Endothelial cell of umbilical vein (primary cell): ENCODE measurements around the gene CNTNAP4. TPM values are rescaled to one million over a fixed set of nuclear protein-coding genes. Genes with fewer than 3 reads are reported as not detected.

Experiments used
- BruUV-seq: library from RNA; stranded (reverse); fragments of 400-500 nt; replicated peaks from 2 replicates; lab custom pipeline; 2021; lab: Mats Ljungman, UMichigan
- CTCF ChIA-PET: fragments of 300-600, 350-600 bp; sonication (Branson Sonifier 250); formaldehyde crosslinking; loops from one replicate; lab custom pipeline; 2021; ENCODE audit warnings: antibody characterized with exemption, inconsistent platforms; lab: Charles Lee
- POLR2A ChIA-PET: fragments of 300-600, 350-600 bp; sonication (Branson Sonifier 250); formaldehyde crosslinking; loops from one replicate; lab custom pipeline; 2021; ENCODE audit warnings: antibody characterized with exemption, inconsistent platforms; lab: Charles Lee
- DNase-seq: peaks from one replicate; pipeline ENCODE4 v3.0.0-alpha.2; 2011; ENCODE audit warnings: low read depth, low spot score
- FAIRE-seq: peaks from 2 replicates; lab custom pipeline; 2011; peaks lifted over from hg19 to GRCh38; lab: Jason Lieb, UNC
- H2AFZ ChIP-seq: 2 replicates; pipeline ENCODE4 v1.6.0; 2012; ENCODE audit warnings: low read depth, low read length, control low read depth, inconsistent platforms
- H3K27ac ChIP-seq: 2 replicates; pipeline ENCODE4 v1.5.1; 2011; ENCODE audit warnings: low read depth, mild to moderate bottlenecking, control low read depth, low read length, moderate library complexity; ENCODE audit not compliant: insufficient read depth
- H3K27me3 ChIP-seq, 2 experiments: 2 replicates each; pipeline versions ENCODE4 v1.6.0 to v1.6.1; 2011; ENCODE audit warnings: low read length in 2 of 2, mixed read lengths in 1 of 2; ENCODE audit not compliant: control insufficient read depth in 2 of 2, insufficient read depth in 2 of 2
- H3K36me3 ChIP-seq, 2 experiments: 2 replicates in 1 of 2; 3 replicates in 1 of 2; pipeline ENCODE4 v1.5.1; 2011; ENCODE audit warnings: low read length in 2 of 2, mild to moderate bottlenecking in 1 of 2, moderate library complexity in 1 of 2; ENCODE audit not compliant: control insufficient read depth in 2 of 2, insufficient read depth in 2 of 2; ENCODE audit errors: extremely low read depth in 1 of 2
- H3K4me1 ChIP-seq: 3 replicates; pipeline ENCODE4 v1.5.1; 2011; ENCODE audit warnings: mild to moderate bottlenecking, low read length; ENCODE audit not compliant: control insufficient read depth, insufficient read depth; ENCODE audit errors: extremely low read depth
- H3K4me2 ChIP-seq: 2 replicates; pipeline ENCODE4 v1.6.1; 2011; ENCODE audit warnings: low read length, control low read depth, mixed read lengths; ENCODE audit not compliant: insufficient read depth
- H3K4me3 ChIP-seq, 3 experiments: fragments of 200-600 bp in 1 of 3; sonication (generic), shearing (Covaris generic) in 1 of 3; replicated peaks in 1 of 3; 2 replicates each; pipeline ENCODE4 v1.5.1; 2011 to 2016; ENCODE audit warnings: control low read depth in 3 of 3, low read length in 3 of 3, mild to moderate bottlenecking in 2 of 3, inconsistent platforms in 1 of 3, low read depth in 1 of 3, moderate library complexity in 1 of 3; ENCODE audit not compliant: insufficient read depth in 1 of 3
- H3K79me2 ChIP-seq: 2 replicates; pipeline ENCODE4 v1.6.0; 2012; ENCODE audit warnings: low read length, inconsistent platforms; ENCODE audit not compliant: control insufficient read depth, insufficient read depth
- H3K9ac ChIP-seq: replicated peaks from 2 replicates; pipeline ENCODE3; 2011; ENCODE audit warnings: low read length, control low read depth; ENCODE audit not compliant: insufficient read depth; ENCODE audit errors: extremely low read depth
- H3K9me1 ChIP-seq: replicated peaks from 3 replicates; pipeline ENCODE4 v1.6.0; 2011; ENCODE audit warnings: mild to moderate bottlenecking, low read length; ENCODE audit not compliant: control insufficient read depth, insufficient read depth; ENCODE audit errors: extremely low read depth
- H3K9me3 ChIP-seq: replicated peaks from 2 replicates; pipeline ENCODE4 v1.5.1; 2012; ENCODE audit warnings: low read length, inconsistent platforms; ENCODE audit not compliant: control insufficient read depth, insufficient read depth
- H4K20me1 ChIP-seq: replicated peaks from 2 replicates; pipeline ENCODE3; 2011; ENCODE audit warnings: mild to moderate bottlenecking, low read length; ENCODE audit not compliant: control insufficient read depth, insufficient read depth; ENCODE audit errors: extremely low read depth
- CTCF ChIP-seq, 2 donors: IDR thresholded peaks; 1 replicate in 1 of 2; 2 replicates in 1 of 2; pipeline ENCODE4 v1.5.1; 2011; ENCODE audit warnings: low read length in 2 of 2, mild to moderate bottlenecking in 2 of 2, moderate library complexity in 2 of 2, control low read depth in 1 of 2, inconsistent platforms in 1 of 2, low read depth in 1 of 2; ENCODE audit not compliant: insufficient read depth in 1 of 2; ENCODE audit errors: extremely low read depth in 1 of 2
- EZH2 ChIP-seq: IDR thresholded peaks from 2 replicates; pipeline ENCODE4 v1.6.1; 2012; ENCODE audit warnings: borderline replicate concordance, low read depth, mild to moderate bottlenecking, moderate library complexity, low read length, inconsistent platforms; ENCODE audit not compliant: severe bottlenecking
- FOS ChIP-seq: IDR thresholded peaks from 2 replicates; pipeline ENCODE4 v1.6.1; 2011; ENCODE audit warnings: mild to moderate bottlenecking, low read length, moderate library complexity, borderline replicate concordance; ENCODE audit not compliant: insufficient read depth
- GATA2 ChIP-seq: IDR thresholded peaks from 2 replicates; pipeline ENCODE4 v1.7.0; 2011; ENCODE audit warnings: low read depth, mild to moderate bottlenecking, moderate library complexity, mixed read lengths, low read length; ENCODE audit not compliant: insufficient read length, insufficient read depth
- JUN ChIP-seq: IDR thresholded peaks from 2 replicates; pipeline ENCODE4 v1.6.1; 2011; ENCODE audit warnings: borderline replicate concordance, low read depth; ENCODE audit not compliant: insufficient read length, insufficient read depth
- MYC ChIP-seq: IDR thresholded peaks from one replicate; pipeline ENCODE4 v1.6.1; 2011; ENCODE audit warnings: mild to moderate bottlenecking, low read depth, low read length
- POLR2A ChIP-seq: IDR thresholded peaks from 2 replicates; pipeline ENCODE4 v1.6.1; 2012; ENCODE audit warnings: low read depth, mild to moderate bottlenecking, control low read depth, low read length
- POLR2AphosphoS5 ChIP-seq: IDR thresholded peaks from 2 replicates; pipeline ENCODE4 v1.6.1; 2012; ENCODE audit warnings: low read depth, mild to moderate bottlenecking, control low read depth, low read length, moderate library complexity; ENCODE audit not compliant: insufficient read depth
- dilution Hi-C: fragments of 300-500 bp; cut with MboI; formaldehyde crosslinking; loops from one replicate; pipeline ENCODE4 v1.15.0; 2019; ENCODE audit warnings: low sequenced_read_pairs; ENCODE audit not compliant: extremely low pct_ligation_motif_present
- intact Hi-C: fragments of 100-400 bp; cut with micrococcal nuclease; formaldehyde crosslinking; loops from one replicate; pipeline ENCODE4 v1.10.0; 2022
- polyA plus RNA-seq, 4 experiments: library from polyadenylated mRNA; depleted of rRNA in 3 of 4; stranded (reverse) in 3 of 4; unstranded in 1 of 4; fragments of >200 nt; gene quantifications; 2 replicates each; pipeline versions ENCODE4 v1.2.1 to v1.2.3, GENCODE V29; 2011 to 2012; ENCODE audit warnings: missing spikeins in 1 of 4
- total RNA-seq: library from RNA; stranded (reverse); gene quantifications from 2 replicates; pipeline ENCODE4 v1.2.3, GENCODE V29; 2021
- TF ChIP-seq, protein P1 (sequence below): IDR thresholded peaks from 2 replicates; pipeline ENCODE4 v1.6.1; 2011; ENCODE audit not compliant: insufficient read depth, insufficient read length

Gene CNTNAP4
- total and polyA plus RNA-seq, 2 donors (not counting 3 experiments of a cell fraction or from before 2014, with no cell fraction given) = not detected

DNA sequence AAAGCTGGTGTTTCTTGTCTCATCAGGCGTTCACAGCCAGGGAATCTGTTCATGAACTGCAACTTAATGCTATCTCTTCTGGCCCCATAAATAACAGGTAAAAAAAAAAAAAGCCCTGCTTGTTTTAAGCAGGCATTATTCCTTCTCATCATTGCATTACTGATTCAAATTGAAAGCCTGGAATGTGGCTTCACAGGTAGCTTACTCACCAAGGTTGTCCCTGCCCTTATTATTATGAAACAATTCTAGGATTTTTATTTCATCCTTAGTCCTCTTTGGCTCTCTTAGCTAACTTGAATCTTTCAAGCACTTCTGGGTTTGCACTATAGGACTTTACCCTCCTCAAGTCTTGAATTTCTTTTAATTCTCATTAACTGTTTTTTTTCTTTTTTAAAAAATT is 113.3 kb downstream of the CNTNAP4 start:
- peaks cover 6% of the 10 kb centered on the region for H3K9me3 ChIP-seq
- ChIA-PET POLR2A (no interaction called here), CTCF (no interaction called here)
- no peak for FAIRE-seq
- no peak overlapping the region for H3K9ac ChIP-seq
- no peaks in the 10 kb centered on the region for H3K79me2 ChIP-seq
- no peaks in the 10 kb centered on the region for H3K36me3 ChIP-seq
- no peak overlapping the region for H3K27ac ChIP-seq
- no peak overlapping the region for H3K4me3 ChIP-seq
- H4K20me1 ChIP-seq = no peaks in the 10 kb centered on the region
- TF ChIP-seq POLR2AphosphoS5 (no peak), EZH2 (no peak), POLR2A (no peak), FOS (no peak)
- TF ChIP-seq, protein P1, sequence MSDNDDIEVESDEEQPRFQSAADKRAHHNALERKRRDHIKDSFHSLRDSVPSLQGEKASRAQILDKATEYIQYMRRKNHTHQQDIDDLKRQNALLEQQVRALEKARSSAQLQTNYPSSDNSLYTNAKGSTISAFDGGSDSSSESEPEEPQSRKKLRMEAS = no peak
- dilution Hi-C loops (no loop called here), intact Hi-C loops (no loop called here)
- H3K9me1 ChIP-seq = no peaks in the 10 kb centered on the region
- no peak for DNase-seq
- H3K27me3 ChIP-seq = no peaks in the 10 kb centered on the region
- no peak overlapping the region for H3K4me2 ChIP-seq
- no peaks in the 10 kb centered on the region for H3K4me1 ChIP-seq
- no peak overlapping the region for H2AFZ ChIP-seq
- no TSS peak for BruUV-seq

DNA sequence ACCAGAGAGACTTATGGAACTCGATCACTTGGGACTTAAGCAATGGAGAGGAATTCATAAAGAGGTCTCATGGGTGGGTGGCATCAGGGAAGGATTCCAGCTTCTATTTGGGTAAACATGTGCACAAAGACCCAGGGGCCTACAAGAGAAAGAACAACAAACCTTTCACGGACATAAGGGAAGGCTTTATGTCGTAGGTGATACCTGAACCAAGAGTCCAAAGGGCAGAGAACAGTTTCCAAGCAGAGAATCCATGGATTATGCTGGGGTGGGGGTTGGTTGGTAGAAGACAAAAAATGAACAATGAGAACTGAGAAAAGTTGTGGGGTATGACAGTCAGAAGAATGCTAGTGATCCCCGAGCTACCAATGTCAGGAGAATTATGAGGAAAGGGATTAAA is 119.8 kb downstream of the CNTNAP4 start:
- CTCF ChIA-PET = no interaction called here
- no peak for TF ChIP-seq POLR2AphosphoS5
- TF ChIP-seq EZH2 = no peak
- no peak for TF ChIP-seq POLR2A
- no peak for TF ChIP-seq MYC
- TF ChIP-seq JUN = no peak
- no peak for TF ChIP-seq GATA2
- TF ChIP-seq, protein P1 = no peak
- TF ChIP-seq CTCF (IDR thresholded peaks at IDR 0.05; ENCODE audit: extremely low read depth in 1 of 2, insufficient read depth in 1 of 2, low read depth in 1 of 2, low read length in 2 of 2) = no peak
- no peak for TF ChIP-seq FOS

More for the DNA sequence above, 119.8 kb downstream of the CNTNAP4 start:
- POLR2A ChIA-PET = no interaction called here
- Histone ChIP-seq H3K27me3 (no peaks in the 10 kb centered on the region), H4K20me1 (no peaks in the 10 kb centered on the region), H3K27ac (no peak overlapping the region), H3K9me3 (peaks cover 10% of the 10 kb centered on the region), H3K4me1 (no peaks in the 10 kb centered on the region), H3K79me2 (no peaks in the 10 kb centered on the region), H3K9me1 (no peaks in the 10 kb centered on the region), H3K9ac (no peak overlapping the region), H2AFZ (no peak overlapping the region), H3K4me2 (no peak overlapping the region), H3K4me3 (no peak overlapping the region), H3K36me3 (no peaks in the 10 kb centered on the region)
- FAIRE-seq (no peak), DNase-seq (no peak)
- intact Hi-C loops = no loop called here
- BruUV-seq = no TSS peak
- dilution Hi-C loops = no loop called here
